Measurements from ENCODE around the gene TMEM161B. TPM values are rescaled to one million over a fixed set of nuclear protein-coding genes. Genes with fewer than 3 reads are reported as not detected.

TMEM161B gene
- total RNA-seq (2014; rRNA removed; shearing (Covaris generic)), result 17.2 and 20.3 TPM in 2 replicates
- 32.4 and 32.7 TPM in 2 replicates for total RNA-seq (2022)
- Bru-seq, nascent RNA, result percentile 92 among the genes with signal in this experiment
- percentile 73 among the genes with signal in this experiment for BruChase-seq, experiment 1, labeled RNA remaining after a 6-hour chase
- BruChase-seq, experiment 2, labeled RNA remaining after a 2-hour chase, result percentile 89 among the genes with signal in this experiment
- long read RNA-seq, transcript TMEM161B-201 (12 exons, 2,594 nt), result major isoform, 18 of 52 reads
- long read RNA-seq, partial matches to known transcripts, result 11 of 52 reads
- long read RNA-seq, other reads (novel, unspliced or antisense), result 21 of 52 reads

DNA sequence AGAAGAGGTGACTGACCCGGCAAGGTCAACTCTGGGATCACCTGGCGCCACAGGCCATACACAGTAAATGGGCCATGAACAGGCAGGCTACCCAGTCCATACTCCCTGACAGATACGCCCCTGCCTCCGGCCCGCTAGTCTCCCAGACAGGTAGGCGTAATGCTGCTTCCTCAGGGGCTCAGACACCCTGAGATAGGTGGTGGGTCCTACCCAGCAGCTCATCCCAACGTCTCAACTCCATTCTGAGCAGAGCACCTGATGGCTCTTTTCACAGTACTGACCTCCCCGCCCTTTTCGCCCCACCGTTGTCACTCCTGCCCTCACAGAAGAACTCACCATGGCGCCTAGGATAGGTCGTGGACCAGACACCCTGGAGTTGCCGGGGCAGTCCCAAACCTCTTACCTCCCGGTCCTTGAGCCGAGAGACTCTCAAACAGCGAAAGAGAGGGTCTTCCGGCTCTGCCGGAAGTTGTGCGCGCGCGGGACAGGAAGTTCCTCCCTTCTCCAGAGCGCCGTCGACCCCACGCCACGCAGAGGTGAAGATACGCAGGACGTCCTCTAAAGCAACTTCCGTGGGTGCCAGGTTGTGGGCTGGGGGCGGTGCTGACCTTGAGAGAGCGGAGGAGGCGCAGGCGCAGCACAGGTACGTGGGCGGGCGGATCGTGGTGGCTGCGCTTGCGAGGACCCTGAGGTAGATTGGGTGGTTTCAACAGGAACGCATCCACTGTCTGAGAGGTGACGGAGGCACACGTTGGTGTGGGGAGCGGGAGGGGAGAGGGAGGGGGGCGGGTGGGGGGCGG, at the start of gene TMEM161B:
Gene TMEM161B (minus strand): TSS at position 461 of the 800 bp plus-strand sequence. CDS start 122 bp downstream, at position 339.
- CTCF ChIA-PET (ENCODE audit: unreplicated experiment), result no interaction called here
- Histone ChIP-seq H3K27ac (ENCODE audit: low read depth, low read length, poor library complexity, severe bottlenecking) (peak within 1 kb of the TSS; percentile 74), H4K20me1 (ENCODE audit: insufficient read depth, low read length) (no peaks in the 10 kb centered on the region), H3K9me2 (ENCODE audit: insufficient read depth, low read length) (no peaks in the 10 kb centered on the region), H3K79me2 (ENCODE audit: insufficient read depth, low read depth, low read length) (peaks cover 80% of the 10 kb centered on the region), H3K9me3 (ENCODE audit: low read length) (peaks cover 12% of the 10 kb centered on the region; the same call in 1 of the 2 replicates), H3K4me3 (ENCODE audit: low read depth, low read length, poor library complexity, severe bottlenecking) (peak within 1 kb of the TSS; percentile 90), H3K4me1 (ENCODE audit: insufficient read depth, low read length, poor library complexity, severe bottlenecking) (peaks cover 37% of the 10 kb centered on the region), H2AFZ (ENCODE audit: low read length) (peak within 1 kb of the TSS; percentile 82; the same call in 1 of the 2 replicates), H3K4me2 (ENCODE audit: low read length) (peak within 1 kb of the TSS; percentile 90), H3K36me3 (ENCODE audit: insufficient read depth, low read length) (peaks cover 59% of the 10 kb centered on the region)
- no TSS peak for BruUV-seq (replicated peaks)
- intact Hi-C loops (cut with micrococcal nuclease; ENCODE audit: unreplicated experiment), result loop anchor here (2.0 to 5.0 kb wide), 2 partner anchors 406 to 614 kb away; partner anchors contain the start of gene MEF2C
- POLR2A ChIA-PET, result interaction anchor here (0.6 to 2.4 kb wide), 4 partner anchors 23 to 392 kb away, joined by 3 to 8 read pairs (median 4); no protein-coding TSS in a partner anchor
- DNase-seq (ENCODE audit: low spot score), result peak; percentile 95
- TF ChIP-seq, protein P1, sequence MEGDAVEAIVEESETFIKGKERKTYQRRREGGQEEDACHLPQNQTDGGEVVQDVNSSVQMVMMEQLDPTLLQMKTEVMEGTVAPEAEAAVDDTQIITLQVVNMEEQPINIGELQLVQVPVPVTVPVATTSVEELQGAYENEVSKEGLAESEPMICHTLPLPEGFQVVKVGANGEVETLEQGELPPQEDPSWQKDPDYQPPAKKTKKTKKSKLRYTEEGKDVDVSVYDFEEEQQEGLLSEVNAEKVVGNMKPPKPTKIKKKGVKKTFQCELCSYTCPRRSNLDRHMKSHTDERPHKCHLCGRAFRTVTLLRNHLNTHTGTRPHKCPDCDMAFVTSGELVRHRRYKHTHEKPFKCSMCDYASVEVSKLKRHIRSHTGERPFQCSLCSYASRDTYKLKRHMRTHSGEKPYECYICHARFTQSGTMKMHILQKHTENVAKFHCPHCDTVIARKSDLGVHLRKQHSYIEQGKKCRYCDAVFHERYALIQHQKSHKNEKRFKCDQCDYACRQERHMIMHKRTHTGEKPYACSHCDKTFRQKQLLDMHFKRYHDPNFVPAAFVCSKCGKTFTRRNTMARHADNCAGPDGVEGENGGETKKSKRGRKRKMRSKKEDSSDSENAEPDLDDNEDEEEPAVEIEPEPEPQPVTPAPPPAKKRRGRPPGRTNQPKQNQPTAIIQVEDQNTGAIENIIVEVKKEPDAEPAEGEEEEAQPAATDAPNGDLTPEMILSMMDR (conservative IDR thresholded peaks at IDR 0.05; ENCODE audit: low read length), result no peak
- no peak for TF ChIP-seq EZH2phosphoT487 (IDR thresholded peaks at IDR 0.05; ENCODE audit: borderline replicate concordance, low read depth, low read length)

DNA sequence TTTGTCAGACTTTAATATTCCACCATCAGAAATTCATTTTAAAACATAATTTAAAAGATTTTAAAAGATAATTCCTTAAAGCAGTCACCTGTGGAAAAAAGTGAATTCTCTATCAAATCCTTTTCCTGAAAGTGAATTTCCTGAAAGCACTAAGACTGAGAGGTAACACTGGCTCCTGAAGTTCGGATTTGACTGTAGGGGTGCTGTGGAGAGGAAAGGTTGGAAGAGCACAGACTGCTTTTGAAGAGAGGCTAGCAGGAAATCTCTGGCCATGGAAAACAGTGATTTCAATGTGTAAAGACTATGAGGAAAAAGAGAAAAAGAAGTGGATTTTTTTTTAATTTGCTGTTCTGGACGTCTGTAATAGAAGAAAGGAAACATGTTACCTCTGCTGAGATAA, 35.7 kb upstream of the TMEM161B start:
- Histone ChIP-seq H3K4me1 (ENCODE audit: insufficient read depth, low read length, poor library complexity, severe bottlenecking) (no peaks in the 10 kb centered on the region), H3K36me3 (ENCODE audit: insufficient read depth, low read length) (no peaks in the 10 kb centered on the region), H3K4me3 (ENCODE audit: low read depth, low read length, poor library complexity, severe bottlenecking) (no peak overlapping the region), H4K20me1 (ENCODE audit: insufficient read depth, low read length) (no peaks in the 10 kb centered on the region), H3K9me2 (ENCODE audit: insufficient read depth, low read length) (no peaks in the 10 kb centered on the region), H3K9me3 (ENCODE audit: low read length) (no peaks in the 10 kb centered on the region), H2AFZ (ENCODE audit: low read length) (no peak overlapping the region), H3K27ac (ENCODE audit: low read depth, low read length, poor library complexity, severe bottlenecking) (no peak overlapping the region), H3K79me2 (ENCODE audit: insufficient read depth, low read depth, low read length) (no peaks in the 10 kb centered on the region), H3K4me2 (ENCODE audit: low read length) (no peak overlapping the region)
- ChIA-PET CTCF (ENCODE audit: unreplicated experiment) (no interaction called here), POLR2A (interaction anchor here (0.7 kb wide), 1 partner anchor 370 kb away, joined by 3 read pairs; no protein-coding TSS in a partner anchor)
- TF ChIP-seq, protein P1 (conservative IDR thresholded peaks at IDR 0.05; ENCODE audit: low read length), result no peak
- no peak for TF ChIP-seq EZH2phosphoT487 (IDR thresholded peaks at IDR 0.05; ENCODE audit: borderline replicate concordance, low read depth, low read length)
- no peak for DNase-seq (ENCODE audit: low spot score)
- intact Hi-C loops (cut with micrococcal nuclease; ENCODE audit: unreplicated experiment), result no loop called here
- BruUV-seq (replicated peaks), result no TSS peak

All from OCI-LY7 (cell line).